Lower leg skin (tissue), 4 donors: ENCODE data around the gene ADD1. TPM values are rescaled to one million over a fixed set of nuclear protein-coding genes. Genes with fewer than 3 reads are reported as not detected.

ENCODE experiments used
- DNase-seq, 2 donors: peaks; one replicate each; pipeline ENCODE4 v3.0.0-alpha.2; 2019; ENCODE audit warnings: low spot score in 2 of 2
- H3K4me3 ChIP-seq: fragments of 200-600 bp; sonication (generic); 2 replicates; pipeline ENCODE4 v1.5.1; 2017; ENCODE audit warnings: mild to moderate bottlenecking, low read depth; ENCODE audit not compliant: poor library complexity, severe bottlenecking
- CTCF ChIP-seq, 3 donors: fragments of 450-650 bp; IDR thresholded peaks; one replicate each; pipeline ENCODE4 v1.5.1; 2016; ENCODE audit warnings: antibody characterized with exemption in 3 of 3, mild to moderate bottlenecking in 3 of 3, moderate library complexity in 2 of 3
- POLR2A ChIP-seq, 2 donors: fragments of 450-650 bp; IDR thresholded peaks; one replicate each; pipeline ENCODE4 v1.6.1; 2016 to 2017; ENCODE audit warnings: antibody characterized with exemption in 2 of 2, mild to moderate bottlenecking in 1 of 2, moderate library complexity in 1 of 2
- WGBS, 2 donors: methylation state at CpG; one replicate each; pipeline ENCODE4 v1.1.5; 2018; 5-methylcytosine and 5-hydroxymethylcytosine counted together
- intact Hi-C: fragments of 100-400 bp; cut with DNase I; formaldehyde crosslinking; loops from one replicate; pipeline ENCODE4 v1.15.0; 2023; ENCODE audit warnings: low total_unique reads
- total RNA-seq, 4 donors: library from RNA; depleted of rRNA; stranded (reverse); fragments of >200 nt; gene quantifications; one replicate each; pipeline ENCODE4 v1.1.0, GENCODE V29; 2016

The ADD1 gene
- total RNA-seq, 4 donors from 2014 or later, result 102 to 153 (median 135) TPM

GRCh38 chr4:2927696-2928075, 84.0 kb downstream of the ADD1 start:
- intact Hi-C loops, result no loop called here
- DNase-seq, result peak in 1 of 2 donors; percentile 59
- H3K4me3 ChIP-seq, result no peak overlapping the region
- TF ChIP-seq CTCF (IDR thresholded peaks at IDR 0.05) (no peak), POLR2A (IDR thresholded peaks at IDR 0.05) (no peak)
- 93 to 95% methylated on average over 12 of the region's 12 CpGs for WGBS, 2 donors

- intact Hi-C loops, result no loop called here
- peak in 1 of 2 donors; percentile 78 for DNase-seq
- H3K4me3 ChIP-seq, result no peak overlapping the region
- TF ChIP-seq POLR2A (IDR thresholded peaks at IDR 0.05), result no peak
- WGBS, 2 donors, result 87 to 88% methylated on average over 32 of the region's 32 CpGs
Measured at GRCh38 chr4:2928242-2929176, 84.9 kb downstream of the ADD1 start.

- no peak overlapping the region for H3K4me3 ChIP-seq
- DNase-seq, result peak in 1 of 2 donors; percentile 80
- no peak for TF ChIP-seq CTCF (IDR thresholded peaks at IDR 0.05)
- no peak for TF ChIP-seq POLR2A (IDR thresholded peaks at IDR 0.05)
- WGBS, 2 donors, result 82 to 90% methylated on average over 13 to 16 of the region's 16 CpGs
- intact Hi-C loops, result no loop called here
Measured at GRCh38 chr4:2929469-2929868, 85.8 kb downstream of the ADD1 start.

- no peak overlapping the region for H3K4me3 ChIP-seq
- intact Hi-C loops, result no loop called here
- DNase-seq, result peak in 1 of 2 donors; percentile 78
- no peak for TF ChIP-seq CTCF (IDR thresholded peaks at IDR 0.05)
- no peak for TF ChIP-seq POLR2A (IDR thresholded peaks at IDR 0.05)
- WGBS, 2 donors, result 87 to 92% methylated on average over 12 of the region's 12 CpGs
Measured at GRCh38 chr4:2930135-2930757, 86.6 kb downstream of the ADD1 start.

GRCh38 chr4:2930758-2931511, 87.3 kb downstream of the ADD1 start:
- TF ChIP-seq POLR2A (IDR thresholded peaks at IDR 0.05) (no peak), CTCF (IDR thresholded peaks at IDR 0.05) (no peak)
- peak in 1 of 2 donors; percentile 86 for DNase-seq
- WGBS, 2 donors, result 67 to 78% methylated on average over 13 to 22 of the region's 34 CpGs
- intact Hi-C loops, result no loop called here
- H3K4me3 ChIP-seq, result no peak overlapping the region
